Mesodermal cell (in vitro differentiated cells): ENCODE data around the gene ADO.
A peak's percentile ranks its signal among the peaks of the same experiment; 100 is the strongest.
"Not testable (repeated sequence)": the region's sequence is repeated elsewhere in the genome, so short reads cannot be mapped to it uniquely, and the experiment has no call there.

ENCODE experiments used
- H3K27ac ChIP-seq: 2 replicates; pipeline ENCODE4 v1.7.0; 2013; ENCODE audit warnings: mild to moderate bottlenecking, low read depth, low read length, moderate library complexity; ENCODE audit not compliant: severe bottlenecking
- H3K36me3 ChIP-seq: 2 replicates; pipeline ENCODE4 v1.7.1; 2013; ENCODE audit warnings: mild to moderate bottlenecking, low read length, moderate library complexity; ENCODE audit not compliant: control insufficient read depth, insufficient read depth
- H3K4me1 ChIP-seq: one replicate; pipeline ENCODE4 v1.7.1; 2013; ENCODE audit warnings: mild to moderate bottlenecking, low read length; ENCODE audit not compliant: insufficient read depth, control insufficient read depth, poor library complexity, severe bottlenecking
- H3K4me3 ChIP-seq: 2 replicates; pipeline ENCODE4 v1.7.0; 2013; ENCODE audit warnings: low read length, control low read depth, mild to moderate bottlenecking; ENCODE audit not compliant: insufficient read depth, poor library complexity, severe bottlenecking; ENCODE audit errors: extremely low read depth
- H3K9me3 ChIP-seq: 2 replicates; pipeline ENCODE4 v1.7.1; 2013; ENCODE audit warnings: mild to moderate bottlenecking, low read length, moderate library complexity; ENCODE audit not compliant: control insufficient read depth
- WGBS, 2 experiments: methylation state at CpG; one replicate each; pipeline ENCODE4 v1.1.5; 2013; ENCODE audit warnings: missing lambda C conversion rate in 2 of 2; ENCODE audit not compliant: insufficient coverage in 2 of 2; 5-methylcytosine and 5-hydroxymethylcytosine counted together

The ADO gene

DNA sequence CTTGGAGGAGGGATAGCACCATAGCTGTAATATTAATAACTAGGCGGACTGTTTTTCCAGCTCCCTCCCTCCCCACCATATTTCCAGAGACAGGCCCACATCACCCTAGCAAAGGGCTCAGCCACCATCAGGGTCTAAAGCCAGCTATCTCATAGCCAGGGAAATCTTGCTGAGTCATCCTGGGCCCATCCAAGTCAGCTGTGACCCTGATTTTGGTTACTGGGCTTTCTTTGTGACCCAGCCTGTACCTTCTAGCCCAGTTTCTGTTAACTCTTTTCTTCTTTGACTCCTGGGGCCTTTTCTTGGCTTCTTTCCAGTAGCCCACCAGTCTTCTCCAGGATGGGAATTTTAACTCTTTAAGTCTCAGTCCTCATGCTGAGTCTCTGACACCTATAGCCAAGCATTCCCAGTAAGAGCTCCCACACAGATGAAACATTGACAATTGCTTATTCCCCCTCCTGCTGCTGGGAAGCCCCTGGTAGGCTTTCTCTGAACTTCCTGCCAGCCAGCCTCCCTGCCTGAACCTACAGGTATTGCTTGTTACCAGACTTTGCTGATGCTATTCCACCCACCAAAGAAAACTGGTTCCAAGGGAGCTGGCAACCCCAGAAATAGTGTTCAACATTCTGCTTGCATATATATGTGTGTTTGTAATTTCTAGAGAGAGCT is 34.8 kb upstream of the ADO start:
- H3K27ac ChIP-seq = peak overlapping the region; percentile 8
- 100% methylated on average over 1 of the region's 1 CpG; no CpG with 5 or more reads in 1 of the 2 experiments for WGBS, 2 experiments

DNA sequence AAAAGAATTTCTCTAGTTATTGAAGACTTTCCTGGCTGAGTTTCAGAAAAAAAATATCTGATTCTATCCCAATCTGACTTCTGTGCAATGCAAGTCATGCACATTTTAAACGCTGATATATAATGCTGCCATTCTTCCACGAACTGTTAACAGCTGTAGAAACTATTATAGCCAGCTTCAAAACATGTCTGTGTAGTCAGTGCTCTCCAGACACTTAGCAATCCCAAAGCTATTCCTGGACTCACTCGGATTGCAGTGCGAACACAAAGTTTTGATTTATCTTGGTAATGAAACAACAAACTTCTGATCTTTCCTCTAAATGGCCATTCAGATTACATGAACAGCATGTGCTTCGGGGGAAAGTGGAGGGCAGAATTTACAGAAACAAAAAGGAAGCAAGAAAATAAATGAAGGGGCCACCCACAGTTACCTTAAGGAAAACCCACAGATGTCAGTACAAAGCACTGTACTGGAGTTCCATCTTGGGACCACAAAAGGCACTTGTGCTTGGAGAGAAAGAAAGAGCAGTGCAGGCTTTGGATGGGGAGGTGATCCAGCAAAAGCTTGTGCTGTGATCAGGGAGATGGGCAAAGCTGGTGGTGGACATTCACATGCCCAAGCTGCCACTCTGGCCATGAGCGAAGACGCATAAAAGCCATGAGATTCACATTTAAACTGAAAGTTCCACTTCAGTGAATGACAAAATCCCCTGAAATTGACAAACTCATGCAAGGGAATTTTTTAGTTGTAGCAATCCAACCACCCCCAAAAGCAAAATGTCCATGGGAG is 32.1 kb upstream of the ADO start:
- H3K4me3 ChIP-seq = no peak overlapping the region
- no peak overlapping the region for H3K27ac ChIP-seq
- H3K9me3 ChIP-seq = no peaks in the 10 kb centered on the region
- H3K4me1 ChIP-seq = no peaks in the 10 kb centered on the region
- no peaks in the 10 kb centered on the region for H3K36me3 ChIP-seq
- 79 to 100% methylated on average over 2 to 4 of the region's 7 CpGs for WGBS, 2 experiments

More for the DNA sequence above, 34.8 kb upstream of the ADO start:
- H3K36me3 ChIP-seq = no peaks in the 10 kb centered on the region
- H3K4me3 ChIP-seq = no peak overlapping the region
- no peaks in the 10 kb centered on the region for H3K9me3 ChIP-seq
- H3K4me1 ChIP-seq = no peaks in the 10 kb centered on the region

DNA sequence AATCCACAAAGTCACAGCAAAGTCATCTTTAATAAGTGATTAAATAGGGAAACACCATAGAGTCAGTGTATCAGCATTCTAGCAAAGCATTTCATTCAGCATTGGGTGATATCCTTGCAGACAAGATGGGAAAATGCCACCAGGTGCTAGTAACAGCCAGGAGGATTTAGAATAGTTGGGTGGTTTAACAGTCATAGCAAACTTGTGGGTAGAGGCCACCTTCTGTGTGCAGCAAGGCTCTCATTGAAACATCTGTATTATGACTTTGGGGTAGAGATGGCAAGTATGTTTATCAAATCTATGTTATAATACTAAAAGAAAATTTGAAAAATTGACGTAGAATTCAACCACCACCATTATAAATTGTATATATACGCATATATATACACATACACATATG is 26.4 kb upstream of the ADO start:
- Histone ChIP-seq H3K27ac (no peak overlapping the region), H3K36me3 (no peaks in the 10 kb centered on the region), H3K4me3 (no peak overlapping the region), H3K9me3 (no peaks in the 10 kb centered on the region), H3K4me1 (no peaks in the 10 kb centered on the region)
- no CpG with 5 or more reads among the region's 2 CpGs for WGBS, 2 experiments

DNA sequence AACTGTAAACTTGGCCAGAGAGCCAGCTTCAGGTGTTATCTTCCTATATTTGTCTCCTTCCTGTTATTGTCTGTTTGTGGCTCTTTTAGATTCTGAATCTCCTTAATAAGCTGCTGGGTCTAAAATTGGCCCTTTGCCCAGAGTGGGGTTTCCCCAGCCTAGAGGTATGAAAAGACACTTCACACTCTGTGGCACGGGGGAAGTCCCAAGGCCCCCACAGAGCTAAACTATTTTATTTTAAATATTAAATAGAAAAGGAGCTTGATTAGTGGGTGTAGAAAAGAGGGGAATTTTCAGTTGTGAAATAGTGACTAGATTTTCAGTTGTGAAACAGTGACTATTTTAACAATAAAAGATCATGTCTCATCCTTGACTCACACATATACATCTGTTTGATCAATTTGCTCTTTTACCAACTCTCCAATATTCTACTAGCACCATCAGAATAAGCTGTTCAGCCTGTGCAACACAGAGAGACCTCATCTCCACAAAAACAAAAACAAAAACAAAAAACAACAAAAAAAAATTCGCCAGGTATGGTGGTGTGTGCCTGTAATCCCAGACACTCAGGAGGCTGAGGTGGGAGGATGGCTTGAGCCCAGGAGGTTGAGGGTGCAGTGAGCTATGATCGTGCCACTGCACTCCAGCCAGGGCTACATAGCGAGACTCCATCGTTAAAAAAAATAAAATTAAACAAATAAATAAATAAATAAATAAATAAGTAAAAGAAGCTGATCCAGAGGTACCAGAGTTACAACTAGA is 24.9 kb upstream of the ADO start:
- Histone ChIP-seq H3K36me3 (no peaks in the 10 kb centered on the region), H3K4me3 (no peak overlapping the region), H3K4me1 (no peaks in the 10 kb centered on the region), H3K27ac (no peak overlapping the region), H3K9me3 (no peaks in the 10 kb centered on the region)
- no CpG with 5 or more reads among the region's 5 CpGs for WGBS, 2 experiments

DNA sequence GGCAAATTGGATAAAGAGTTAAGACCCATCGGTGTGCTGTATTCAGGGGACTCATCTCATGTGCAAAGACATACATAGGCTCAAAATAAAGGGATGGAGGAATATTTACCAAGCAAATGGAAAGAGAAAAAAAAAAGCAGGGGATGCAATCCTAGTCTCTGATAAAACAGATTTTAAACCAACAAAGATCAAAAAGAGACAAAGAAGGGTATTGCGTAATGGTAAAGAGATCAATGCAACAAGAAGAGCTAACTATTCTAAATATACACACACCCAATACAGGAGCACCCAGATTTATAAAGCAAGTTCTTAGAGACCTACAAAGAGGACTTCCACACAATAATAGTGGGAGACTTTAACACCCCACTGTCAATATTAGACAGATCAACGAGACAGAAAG is 20.0 kb upstream of the ADO start:
- H3K27ac ChIP-seq, H3K36me3 ChIP-seq, H3K4me3 ChIP-seq, H3K4me1 ChIP-seq, H3K9me3 ChIP-seq: not testable (repeated sequence)
- 86 to 100% methylated on average over 2 of the region's 3 CpGs for WGBS, 2 experiments

DNA sequence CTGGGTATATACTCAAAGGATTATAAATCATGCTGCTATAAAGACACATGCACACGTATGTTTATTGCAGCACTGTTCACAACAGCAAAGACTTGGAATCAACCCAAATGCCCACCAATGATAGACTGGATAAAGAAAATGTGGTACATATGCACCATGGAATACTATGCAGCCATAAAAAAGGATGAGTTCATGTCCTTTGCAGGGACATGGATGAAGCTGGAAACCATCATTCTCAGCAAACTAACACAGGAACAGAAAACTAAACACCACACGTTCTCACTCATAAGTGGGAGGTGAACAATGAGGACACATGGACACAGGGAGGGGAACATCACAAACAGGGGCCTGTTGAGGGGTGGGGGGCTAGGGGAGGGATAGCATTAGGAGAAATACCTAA is 16.2 kb upstream of the ADO start:
- H3K27ac ChIP-seq, H3K4me1 ChIP-seq, H3K9me3 ChIP-seq, H3K4me3 ChIP-seq, H3K36me3 ChIP-seq: not testable (repeated sequence)
- whole genome bisulfite sequencing, 2 experiments = 100% methylated on average over 1 of the region's 2 CpGs; no CpG with 5 or more reads in 1 of the 2 experiments

DNA sequence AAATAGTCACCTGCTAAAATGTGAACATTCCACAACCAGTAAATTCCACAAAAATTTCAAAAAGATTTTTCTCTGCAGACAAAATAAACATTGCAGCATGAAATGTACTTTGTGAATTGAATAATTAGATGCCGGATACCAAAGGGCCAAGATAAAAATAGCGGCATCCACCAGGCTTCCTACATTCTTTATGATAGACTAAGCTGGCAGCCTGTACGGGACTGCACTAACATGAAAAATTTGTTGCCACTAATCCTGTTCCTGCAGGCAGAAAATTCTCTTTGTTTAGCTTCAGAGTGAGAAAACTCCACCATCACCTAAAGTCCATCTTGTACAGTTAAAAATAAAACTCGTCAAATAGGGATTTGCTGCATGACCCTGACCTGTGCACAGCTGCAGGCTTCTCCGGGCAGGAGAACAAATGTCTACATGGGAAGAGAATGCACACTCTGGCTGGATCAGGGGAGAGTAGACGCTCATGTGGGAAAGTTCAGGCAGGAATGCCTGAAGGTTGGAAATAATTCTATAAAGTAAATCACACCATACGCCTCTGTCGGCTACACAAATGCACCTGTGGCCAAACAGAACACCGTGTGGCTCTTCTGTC is 15.6 kb upstream of the ADO start:
- Histone ChIP-seq H3K4me1 (no peaks in the 10 kb centered on the region), H3K36me3 (no peaks in the 10 kb centered on the region), H3K27ac (no peak overlapping the region), H3K4me3 (no peak overlapping the region), H3K9me3 (no peaks in the 10 kb centered on the region)
- 93 to 95% methylated on average over 6 to 8 of the region's 9 CpGs for WGBS, 2 experiments

DNA sequence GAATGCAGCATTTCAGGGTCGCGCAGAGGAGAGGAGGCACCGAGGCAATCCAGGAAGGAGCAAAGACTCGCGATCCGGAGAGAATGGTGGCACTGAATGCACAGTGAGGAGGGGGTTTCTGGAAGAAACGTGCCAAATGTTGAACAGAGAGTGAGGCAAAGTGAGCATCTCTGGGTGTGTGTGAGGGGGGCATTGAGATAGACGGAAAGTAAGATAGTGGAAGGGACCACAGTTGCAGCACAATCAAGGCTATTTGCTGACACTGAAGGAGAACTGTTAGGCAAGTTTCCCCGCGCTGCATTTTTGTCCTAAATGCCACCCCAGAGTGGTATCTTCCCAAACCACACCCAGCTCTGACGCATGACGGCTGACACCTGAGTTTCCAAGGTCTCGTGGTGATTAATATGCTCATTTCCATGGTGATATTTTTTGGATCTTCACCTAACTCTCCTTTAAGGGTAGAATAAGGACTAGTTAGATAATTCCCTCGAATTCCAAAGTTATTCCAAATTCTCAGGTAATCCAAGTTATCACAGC is 14.4 kb upstream of the ADO start:
- Histone ChIP-seq H3K9me3 (no peaks in the 10 kb centered on the region), H3K27ac (no peak overlapping the region), H3K4me3 (no peak overlapping the region), H3K36me3 (no peaks in the 10 kb centered on the region), H3K4me1 (no peaks in the 10 kb centered on the region)
- 90 to 91% methylated on average over 10 of the region's 14 CpGs for WGBS, 2 experiments

DNA sequence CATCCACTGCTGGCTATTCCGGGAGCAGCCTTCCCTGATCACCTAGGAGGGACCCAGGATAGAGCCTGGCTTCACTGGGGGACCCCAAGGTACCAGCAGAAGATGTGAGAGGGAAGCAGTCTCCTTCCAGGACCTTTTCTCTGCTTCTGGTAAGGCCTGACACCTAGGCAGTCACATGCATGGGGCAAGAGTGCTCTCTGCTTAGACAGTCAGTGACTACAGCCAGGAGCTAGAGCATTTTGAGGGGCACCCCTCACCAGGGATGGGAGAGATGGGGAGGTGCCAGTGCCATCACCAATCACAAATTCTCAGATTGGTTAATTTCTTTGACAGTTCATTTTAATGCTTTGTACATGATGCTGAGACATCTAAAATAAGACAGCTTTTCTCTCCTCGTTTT is 13.9 kb upstream of the ADO start:
- Histone ChIP-seq H3K4me3 (no peak overlapping the region), H3K36me3 (no peaks in the 10 kb centered on the region), H3K4me1 (no peaks in the 10 kb centered on the region), H3K27ac (no peak overlapping the region), H3K9me3 (no peaks in the 10 kb centered on the region)
- WGBS, 2 experiments = 83% methylated on average over 1 of the region's 2 CpGs; no CpG with 5 or more reads in 1 of the 2 experiments

DNA sequence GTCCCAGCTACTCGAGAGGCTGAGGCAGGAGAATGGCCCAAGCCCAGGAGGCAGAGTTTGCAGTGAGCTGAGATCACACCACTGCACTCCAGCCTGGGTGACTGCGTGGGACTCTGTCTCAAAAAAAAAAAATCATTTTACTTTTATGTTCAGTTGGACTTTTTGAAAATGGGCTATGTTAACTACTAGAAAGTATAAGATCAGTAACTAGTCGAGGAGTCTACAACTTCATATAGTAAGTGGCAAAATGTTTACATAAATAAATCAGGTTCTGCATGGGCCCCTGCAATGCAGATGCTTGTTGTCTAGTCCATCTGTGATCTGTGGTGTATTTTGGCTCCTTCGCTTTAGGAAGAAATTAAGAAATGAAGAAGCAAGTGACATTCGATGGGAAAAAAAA is 12.3 kb upstream of the ADO start:
- Histone ChIP-seq H3K27ac (no peak overlapping the region), H3K4me1 (no peaks in the 10 kb centered on the region), H3K4me3 (no peak overlapping the region), H3K9me3 (no peaks in the 10 kb centered on the region), H3K36me3 (no peaks in the 10 kb centered on the region)
- 94% methylated on average over 1 of the region's 5 CpGs; no CpG with 5 or more reads in 1 of the 2 experiments for WGBS, 2 experiments
